Fibroblast of lung (primary cell): Measurements from ENCODE around the gene BEND3.
A peak's percentile ranks its signal among the peaks of the same experiment; 100 is the strongest.

Experiments
- EZH2 ChIP-seq: IDR thresholded peaks from 2 replicates; pipeline ENCODE4 v1.5.1; 2012; ENCODE audit warnings: low read length, control low read depth, mild to moderate bottlenecking; ENCODE audit errors: missing control alignments
- TF ChIP-seq, protein P1 (sequence below), 2 donors: IDR thresholded peaks in 1 of 2; conservative IDR thresholded peaks in 1 of 2; 1 replicate in 1 of 2; 2 replicates in 1 of 2; pipeline ENCODE4 v1.5.1; 2011 to 2012; ENCODE audit warnings: low read length in 2 of 2, control low read depth in 1 of 2, inconsistent platforms in 1 of 2, low read depth in 1 of 2, mild to moderate bottlenecking in 1 of 2

DNA sequence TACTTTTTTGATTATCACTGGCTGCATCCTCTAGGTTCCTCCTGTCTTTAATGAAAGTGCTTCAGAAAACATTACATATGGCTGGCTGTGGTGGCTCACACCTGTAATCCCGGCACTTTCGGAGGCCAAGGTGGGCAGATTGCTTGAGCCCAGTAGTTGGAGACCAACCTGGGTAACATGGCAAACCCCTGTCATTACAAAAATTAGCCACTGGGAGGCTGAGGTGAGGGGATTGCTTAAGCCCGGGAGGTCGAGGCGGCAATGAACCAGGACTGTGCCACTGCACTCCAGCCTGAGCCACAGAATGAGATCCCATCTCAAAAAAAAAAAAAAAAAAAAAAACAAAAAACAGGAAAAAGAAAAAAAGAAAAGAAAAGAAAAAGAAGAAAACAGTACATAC lies 35.3 kb downstream of the BEND3 start:
- TF ChIP-seq, protein P1, sequence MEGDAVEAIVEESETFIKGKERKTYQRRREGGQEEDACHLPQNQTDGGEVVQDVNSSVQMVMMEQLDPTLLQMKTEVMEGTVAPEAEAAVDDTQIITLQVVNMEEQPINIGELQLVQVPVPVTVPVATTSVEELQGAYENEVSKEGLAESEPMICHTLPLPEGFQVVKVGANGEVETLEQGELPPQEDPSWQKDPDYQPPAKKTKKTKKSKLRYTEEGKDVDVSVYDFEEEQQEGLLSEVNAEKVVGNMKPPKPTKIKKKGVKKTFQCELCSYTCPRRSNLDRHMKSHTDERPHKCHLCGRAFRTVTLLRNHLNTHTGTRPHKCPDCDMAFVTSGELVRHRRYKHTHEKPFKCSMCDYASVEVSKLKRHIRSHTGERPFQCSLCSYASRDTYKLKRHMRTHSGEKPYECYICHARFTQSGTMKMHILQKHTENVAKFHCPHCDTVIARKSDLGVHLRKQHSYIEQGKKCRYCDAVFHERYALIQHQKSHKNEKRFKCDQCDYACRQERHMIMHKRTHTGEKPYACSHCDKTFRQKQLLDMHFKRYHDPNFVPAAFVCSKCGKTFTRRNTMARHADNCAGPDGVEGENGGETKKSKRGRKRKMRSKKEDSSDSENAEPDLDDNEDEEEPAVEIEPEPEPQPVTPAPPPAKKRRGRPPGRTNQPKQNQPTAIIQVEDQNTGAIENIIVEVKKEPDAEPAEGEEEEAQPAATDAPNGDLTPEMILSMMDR (conservative IDR thresholded peaks at IDR 0.05 in 1 of 2, IDR thresholded peaks at IDR 0.05 in 1 of 2; ENCODE audit: low read depth in 1 of 2, low read length in 2 of 2), result peak in 1 of 2 donors; percentile 32
- no peak for TF ChIP-seq EZH2
